Measurements from ENCODE around the gene KCNG2. TPM values are rescaled to one million over a fixed set of nuclear protein-coding genes. Genes with fewer than 3 reads are reported as not detected.

Gene KCNG2
- total RNA-seq, 1 experiment from 2014 or later = not detected

GRCh38 chr18:79900610-79901570 lies 103.2 kb downstream of the KCNG2 start:
- peaks cover 13% of the 10 kb centered on the region for H3K9me3 Mint-ChIP-seq (ENCODE audit: unreplicated experiment)
- Histone ChIP-seq H3K4me1 (no peaks in the 10 kb centered on the region), H3K36me3 (ENCODE audit: control insufficient read depth, insufficient read depth, low read length) (no peaks in the 10 kb centered on the region), H3K9me3 (no peaks in the 10 kb centered on the region), H3K27me3 (replicated peaks; ENCODE audit: control insufficient read depth, insufficient read depth, low read length) (no peaks in the 10 kb centered on the region), H3K4me3 (ENCODE audit: low read depth, low read length) (no peak overlapping the region)
- ChIA-PET CTCF (no interaction called here), POLR2A (no interaction called here)
- DNase-seq = no peak
- H3K27ac Mint-ChIP-seq (ENCODE audit: unreplicated experiment) = no peak overlapping the region
- no peaks in the 10 kb centered on the region for H3K4me1 Mint-ChIP-seq (ENCODE audit: low read depth, unreplicated experiment)
- BruUV-seq (replicated peaks) = no TSS peak
- H3K36me3 Mint-ChIP-seq (ENCODE audit: insufficient read depth, unreplicated experiment) = peaks cover 15% of the 10 kb centered on the region
- no peak for TF ChIP-seq CTCF (IDR thresholded peaks at IDR 0.05; ENCODE audit: insufficient read depth in 1 of 2, low read depth in 1 of 2, low read length in 1 of 2, severe bottlenecking in 1 of 2, unreplicated experiment in 1 of 2)
- H3K4me3 Mint-ChIP-seq (ENCODE audit: unreplicated experiment) = no peak overlapping the region
- H3K27me3 Mint-ChIP-seq (ENCODE audit: insufficient read depth, unreplicated experiment) = no peaks in the 10 kb centered on the region
- intact Hi-C loops (cut with micrococcal nuclease; ENCODE audit: unreplicated experiment) = no loop called here

GRCh38 chr18:79901665-79902064 lies 103.9 kb downstream of the KCNG2 start:
- no peaks in the 10 kb centered on the region for H3K27me3 Mint-ChIP-seq (ENCODE audit: insufficient read depth, unreplicated experiment)
- no peak for TF ChIP-seq CTCF (IDR thresholded peaks at IDR 0.05; ENCODE audit: insufficient read depth in 1 of 2, low read depth in 1 of 2, low read length in 1 of 2, severe bottlenecking in 1 of 2, unreplicated experiment in 1 of 2)
- BruUV-seq (replicated peaks) = no TSS peak
- ChIA-PET POLR2A (no interaction called here), CTCF (no interaction called here)
- Histone ChIP-seq H3K36me3 (ENCODE audit: control insufficient read depth, insufficient read depth, low read length) (no peaks in the 10 kb centered on the region), H3K9me3 (no peaks in the 10 kb centered on the region), H3K4me1 (no peaks in the 10 kb centered on the region), H3K4me3 (ENCODE audit: low read depth, low read length) (no peak overlapping the region), H3K27me3 (replicated peaks; ENCODE audit: control insufficient read depth, insufficient read depth, low read length) (no peaks in the 10 kb centered on the region)
- no peak overlapping the region for H3K4me3 Mint-ChIP-seq (ENCODE audit: unreplicated experiment)
- no peaks in the 10 kb centered on the region for H3K4me1 Mint-ChIP-seq (ENCODE audit: low read depth, unreplicated experiment)
- H3K9me3 Mint-ChIP-seq (ENCODE audit: unreplicated experiment) = peaks cover 13% of the 10 kb centered on the region
- DNase-seq = no peak
- peaks cover 17% of the 10 kb centered on the region for H3K36me3 Mint-ChIP-seq (ENCODE audit: insufficient read depth, unreplicated experiment)
- H3K27ac Mint-ChIP-seq (ENCODE audit: unreplicated experiment) = no peak overlapping the region
- intact Hi-C loops (cut with micrococcal nuclease; ENCODE audit: unreplicated experiment) = no loop called here

- ChIA-PET POLR2A (no interaction called here), CTCF (no interaction called here)
- Histone ChIP-seq H3K9me3 (no peaks in the 10 kb centered on the region), H3K36me3 (ENCODE audit: control insufficient read depth, insufficient read depth, low read length) (no peaks in the 10 kb centered on the region), H3K4me3 (ENCODE audit: low read depth, low read length) (no peak overlapping the region), H3K27me3 (replicated peaks; ENCODE audit: control insufficient read depth, insufficient read depth, low read length) (no peaks in the 10 kb centered on the region), H3K4me1 (no peaks in the 10 kb centered on the region)
- no peak for DNase-seq
- H3K4me1 Mint-ChIP-seq (ENCODE audit: low read depth, unreplicated experiment) = no peaks in the 10 kb centered on the region
- intact Hi-C loops (cut with micrococcal nuclease; ENCODE audit: unreplicated experiment) = no loop called here
- peaks cover 17% of the 10 kb centered on the region for H3K36me3 Mint-ChIP-seq (ENCODE audit: insufficient read depth, unreplicated experiment)
- no peak for TF ChIP-seq CTCF (IDR thresholded peaks at IDR 0.05; ENCODE audit: insufficient read depth in 1 of 2, low read depth in 1 of 2, low read length in 1 of 2, severe bottlenecking in 1 of 2, unreplicated experiment in 1 of 2)
- BruUV-seq (replicated peaks) = no TSS peak
- peaks cover 12% of the 10 kb centered on the region for H3K9me3 Mint-ChIP-seq (ENCODE audit: unreplicated experiment)
- no peak overlapping the region for H3K4me3 Mint-ChIP-seq (ENCODE audit: unreplicated experiment)
- H3K27ac Mint-ChIP-seq (ENCODE audit: unreplicated experiment) = no peak overlapping the region
- H3K27me3 Mint-ChIP-seq (ENCODE audit: insufficient read depth, unreplicated experiment) = no peaks in the 10 kb centered on the region
Observed at GRCh38 chr18:79902075-79902474, 104.3 kb downstream of the KCNG2 start.
